GM18870 (cell line): ENCODE data around the gene NFKBIZ.
"Not testable (repeated sequence)": the region's sequence is repeated elsewhere in the genome, so short reads cannot be mapped to it uniquely, and the experiment has no call there.

Source experiments
- ATAC-seq: cut with Tn5 transposase; IDR thresholded peaks from one replicate; pipeline ENCODE4 v1.9.1; 2021; ENCODE audit warnings: moderate library complexity; ENCODE audit not compliant: unreplicated experiment

The NFKBIZ gene

GRCh38 chr3:101868534-101869464, 19.5 kb downstream of the NFKBIZ start:
- no peak for ATAC-seq

GRCh38 chr3:101870138-101870537, 20.8 kb downstream of the NFKBIZ start:
- no peak for ATAC-seq

- no peak for ATAC-seq
Measured at GRCh38 chr3:101873619-101874018, 24.3 kb downstream of the NFKBIZ start.

- no peak for ATAC-seq
Measured at GRCh38 chr3:101876142-101876541, 26.8 kb downstream of the NFKBIZ start.

- no peak for ATAC-seq
Measured at GRCh38 chr3:101878589-101878988, 29.3 kb downstream of the NFKBIZ start.

GRCh38 chr3:101879102-101879501, 29.8 kb downstream of the NFKBIZ start:
- ATAC-seq: no peak

- no peak for ATAC-seq
Measured at GRCh38 chr3:101879623-101880284, 30.4 kb downstream of the NFKBIZ start.

GRCh38 chr3:101884776-101885175, 35.5 kb downstream of the NFKBIZ start:
- ATAC-seq: no peak

- ATAC-seq: not testable (repeated sequence)
Measured at GRCh38 chr3:101885584-101885983, 36.3 kb downstream of the NFKBIZ start.

GRCh38 chr3:101886626-101887025, 37.3 kb downstream of the NFKBIZ start:
- no peak for ATAC-seq

GRCh38 chr3:101888653-101889052, 39.3 kb downstream of the NFKBIZ start:
- ATAC-seq: no peak

- peak; percentile 88 for ATAC-seq
Measured at GRCh38 chr3:101890716-101891115, 41.4 kb downstream of the NFKBIZ start.

- no peak for ATAC-seq
Measured at GRCh38 chr3:101892648-101893047, 43.3 kb downstream of the NFKBIZ start.

- ATAC-seq: no peak
Measured at GRCh38 chr3:101896083-101896757, 46.9 kb downstream of the NFKBIZ start.

- ATAC-seq: no peak
Measured at GRCh38 chr3:101897013-101897412, 47.7 kb downstream of the NFKBIZ start.

- no peak for ATAC-seq
Measured at GRCh38 chr3:101898039-101898438, 48.7 kb downstream of the NFKBIZ start.

- ATAC-seq: peak; percentile 90
Measured at GRCh38 chr3:101898752-101899169, 49.4 kb downstream of the NFKBIZ start.

GRCh38 chr3:101900316-101900715, 51.0 kb downstream of the NFKBIZ start:
- no peak for ATAC-seq

GRCh38 chr3:101900736-101901135, 51.4 kb downstream of the NFKBIZ start:
- no peak for ATAC-seq

- peak; percentile 54 for ATAC-seq
Measured at GRCh38 chr3:101902041-101902440, 52.7 kb downstream of the NFKBIZ start.

- no peak for ATAC-seq
Measured at GRCh38 chr3:101903451-101903871, 54.1 kb downstream of the NFKBIZ start.
